ENCODE data around the gene CCDC74B.
"Not testable (repeated sequence)": the region's sequence is repeated elsewhere in the genome, so short reads cannot be mapped to it uniquely, and the experiment has no call there.

GRCh38 chr2:130139331-130140280, 5.3 kb downstream of the CCDC74B start:
- TF ChIP-seq POLR2A (IDR thresholded peaks at IDR 0.05; ENCODE audit: low read length); GATA1 (IDR thresholded peaks at IDR 0.05; ENCODE audit: low read depth, low read length): not testable (repeated sequence)

Measured in erythroblast (primary cell).